Brain microvascular endothelial cell (primary cell): ENCODE measurements around the gene LRRC49.
"Not testable (repeated sequence)": the region's sequence is repeated elsewhere in the genome, so short reads cannot be mapped to it uniquely, and the experiment has no call there.

Source experiments
- DNase-seq: peaks from one replicate; pipeline ENCODE4 v3.0.0-alpha.2; 2020
- H3K27ac ChIP-seq: fragments of 250-450 bp; sonication (Bioruptor Pico); 2 replicates; pipeline ENCODE4 v1.5.1; 2020; ENCODE audit warnings: mild to moderate bottlenecking, moderate library complexity
- H3K27me3 ChIP-seq: fragments of 250-450 bp; sonication (Bioruptor Pico); replicated peaks from 2 replicates; pipeline ENCODE4 v1.5.1; 2020; ENCODE audit warnings: mild to moderate bottlenecking
- H3K36me3 ChIP-seq: fragments of 250-450 bp; sonication (Bioruptor Pico); replicated peaks from 2 replicates; pipeline ENCODE4 v1.5.1; 2020; ENCODE audit warnings: mild to moderate bottlenecking
- H3K4me3 ChIP-seq: 2 replicates; pipeline ENCODE4 v1.5.1; 2011; ENCODE audit warnings: low read depth, mild to moderate bottlenecking, control low read depth, low read length, moderate library complexity
- CTCF ChIP-seq: IDR thresholded peaks from 2 replicates; pipeline ENCODE4 v1.5.1; 2011; ENCODE audit warnings: low read depth, mild to moderate bottlenecking, moderate library complexity, low read length, control low read depth, inconsistent platforms; ENCODE audit errors: missing control alignments
- in situ Hi-C: cut with HindIII; loops from 2 replicates; pipeline ENCODE4 v1.10.0; 2017; ENCODE audit warnings: low sequenced_read_pairs, low pct_ligation_motif_present

LRRC49 gene

GRCh38 chr15:70936326-70936725 lies 43.7 kb downstream of the LRRC49 start:
- no peak for TF ChIP-seq CTCF
- DNase-seq = no peak
- H3K27me3 ChIP-seq = no peaks in the 10 kb centered on the region
- in situ Hi-C loops = no loop called here
- no peak overlapping the region for H3K27ac ChIP-seq
- H3K36me3 ChIP-seq = no peaks in the 10 kb centered on the region
- H3K4me3 ChIP-seq = no peak overlapping the region

DNA sequence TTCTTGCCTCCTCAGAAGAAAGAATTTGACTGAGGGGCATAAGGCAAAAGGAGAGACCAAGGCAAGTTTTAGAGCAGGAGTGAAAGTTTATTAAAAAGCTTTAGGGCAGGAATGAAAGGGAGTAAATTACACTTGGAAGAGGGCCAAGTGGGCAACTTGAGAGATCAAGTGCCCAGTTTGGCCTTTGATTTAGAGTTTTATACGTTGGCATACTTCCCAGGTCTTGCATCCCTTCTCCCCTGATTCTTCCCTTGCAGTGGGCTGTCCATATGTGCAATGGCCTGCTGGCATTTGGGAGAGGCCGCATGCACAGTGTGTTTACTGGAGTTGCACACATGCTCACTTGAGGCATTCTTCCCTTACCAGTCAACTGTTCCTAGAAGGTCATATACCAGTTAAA lies 50.7 kb downstream of the LRRC49 start:
- DNase-seq, H3K27ac ChIP-seq, H3K36me3 ChIP-seq, H3K4me3 ChIP-seq, H3K27me3 ChIP-seq, in situ Hi-C loops: not testable (repeated sequence)

DNA sequence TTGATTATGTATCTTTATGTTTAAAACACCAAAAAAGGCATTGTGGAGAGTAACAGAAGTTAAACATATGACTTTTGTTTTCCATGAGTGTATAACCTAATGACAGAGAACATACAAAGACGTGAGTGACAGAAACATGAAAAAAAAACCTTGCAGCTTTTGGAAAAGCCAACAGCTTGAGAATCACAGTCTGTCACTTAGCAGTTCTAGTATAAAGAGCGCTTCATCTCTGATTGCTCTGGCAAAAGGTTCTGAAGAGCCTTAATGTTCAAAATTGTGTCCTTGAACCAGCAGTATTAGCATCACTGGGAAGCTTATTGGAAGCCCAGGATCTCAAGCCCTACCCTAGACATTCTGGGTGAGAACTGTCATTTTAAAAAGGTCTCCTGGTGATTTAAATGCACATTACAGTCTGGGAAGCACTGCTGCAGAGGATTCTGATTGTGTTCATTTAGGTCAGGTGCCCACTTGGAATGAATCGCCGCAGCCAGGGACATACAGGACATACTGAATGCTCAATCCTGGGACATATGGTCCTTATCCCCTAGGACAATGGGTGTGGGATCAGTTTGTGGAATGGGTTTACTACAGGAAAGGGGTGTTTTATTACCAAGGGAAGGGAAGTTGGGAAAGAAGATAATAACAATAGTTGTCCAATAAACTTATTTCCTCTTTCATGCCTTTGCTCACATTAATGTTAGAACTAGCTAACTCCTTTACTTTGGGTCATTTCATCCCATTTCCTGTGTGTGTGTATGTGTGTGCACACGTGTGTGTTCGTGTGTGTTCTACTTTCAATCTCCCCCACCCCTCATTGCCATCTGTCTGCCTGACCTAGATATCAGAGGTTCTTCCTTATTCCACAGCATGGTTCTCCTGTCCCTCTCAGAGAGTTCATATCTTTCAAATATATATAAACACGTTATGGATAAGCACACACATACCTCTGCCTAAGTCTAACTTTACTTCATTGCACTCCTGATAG lies 55.0 kb downstream of the LRRC49 start:
- no peaks in the 10 kb centered on the region for H3K27me3 ChIP-seq
- in situ Hi-C loops = no loop called here
- no peak for DNase-seq
- no peaks in the 10 kb centered on the region for H3K36me3 ChIP-seq
- no peak overlapping the region for H3K4me3 ChIP-seq
- TF ChIP-seq CTCF = no peak
- no peak overlapping the region for H3K27ac ChIP-seq

- DNase-seq = no peak
- no peak overlapping the region for H3K27ac ChIP-seq
- no peaks in the 10 kb centered on the region for H3K36me3 ChIP-seq
Observed at GRCh38 chr15:70950953-70951352, 58.3 kb downstream of the LRRC49 start.

DNA sequence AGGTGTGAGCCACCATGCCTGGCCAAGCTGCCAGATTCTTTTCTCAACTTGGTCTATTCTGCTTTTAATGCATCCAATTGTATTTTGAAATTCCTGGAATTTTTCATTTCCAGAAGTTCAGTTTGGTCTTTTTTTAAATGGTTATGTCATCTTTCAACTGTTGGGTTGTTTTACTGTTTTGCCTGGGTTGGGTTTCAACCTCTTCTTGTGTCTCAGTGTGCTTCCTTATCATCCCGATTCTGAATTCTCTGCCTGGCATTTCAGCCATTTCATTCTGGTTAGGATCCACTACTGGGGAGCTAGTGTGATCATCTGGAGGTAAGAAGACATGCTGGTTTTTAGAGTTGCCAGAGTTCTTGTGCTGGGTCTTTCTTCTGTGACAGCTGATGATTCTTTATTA lies 61.5 kb downstream of the LRRC49 start:
- H3K4me3 ChIP-seq = no peak overlapping the region
- in situ Hi-C loops = no loop called here

More at GRCh38 chr15:70950953-70951352, 58.3 kb downstream of the LRRC49 start:
- Histone ChIP-seq H3K4me3 (no peak overlapping the region), H3K27me3 (no peaks in the 10 kb centered on the region)
- in situ Hi-C loops = no loop called here
- TF ChIP-seq CTCF = no peak

More for the DNA sequence above, 61.5 kb downstream of the LRRC49 start:
- no peak overlapping the region for H3K27ac ChIP-seq
- DNase-seq = no peak
- H3K36me3 ChIP-seq = no peaks in the 10 kb centered on the region
- no peak for TF ChIP-seq CTCF
- no peaks in the 10 kb centered on the region for H3K27me3 ChIP-seq
